ENCODE data around the gene PTMS.

The PTMS gene

GRCh38 chr12:6752167-6752920, 13.8 kb upstream of the PTMS start:
- DNase-seq (ENCODE audit: low spot score): no peak

- DNase-seq (ENCODE audit: low spot score): peak; percentile 98
Observed at GRCh38 chr12:6752921-6753771, 13.0 kb upstream of the PTMS start, which contains the start of gene MLF2. MLF2 (minus strand) TSS chr12:6753141; CDS start chr12:6752334, 807 bp downstream.

GRCh38 chr12:6753772-6754356, 12.3 kb upstream of the PTMS start:
- no peak for DNase-seq (ENCODE audit: low spot score)

GRCh38 chr12:6754411-6754810, 11.8 kb upstream of the PTMS start:
- no peak for DNase-seq (ENCODE audit: low spot score)

GRCh38 chr12:6757028-6757690, 9.0 kb upstream of the PTMS start:
- no peak for DNase-seq (ENCODE audit: low spot score)

GRCh38 chr12:6758506-6759095, 7.6 kb upstream of the PTMS start:
- no peak for DNase-seq (ENCODE audit: low spot score)

- no peak for DNase-seq (ENCODE audit: low spot score)
Observed at GRCh38 chr12:6759741-6760140, 6.4 kb upstream of the PTMS start.

GRCh38 chr12:6763380-6763779, 2.8 kb upstream of the PTMS start:
- DNase-seq (ENCODE audit: low spot score): no peak

- DNase-seq (ENCODE audit: low spot score): peak; percentile 97
Observed at GRCh38 chr12:6764011-6764828, 1.9 kb upstream of the PTMS start.

- no peak for DNase-seq (ENCODE audit: low spot score)
Observed at GRCh38 chr12:6765048-6765633, 1.0 kb upstream of the PTMS start.

GRCh38 chr12:6766651-6767349, 637 bp downstream of the PTMS start:
- DNase-seq (ENCODE audit: low spot score): peak; percentile 72

- DNase-seq (ENCODE audit: low spot score): no peak
Observed at GRCh38 chr12:6767353-6768319, 1.5 kb downstream of the PTMS start.

- DNase-seq (ENCODE audit: low spot score): no peak
Observed at GRCh38 chr12:6768437-6768914, 2.3 kb downstream of the PTMS start.

- DNase-seq (ENCODE audit: low spot score): no peak
Observed at GRCh38 chr12:6768990-6769389, 2.8 kb downstream of the PTMS start.

GRCh38 chr12:6769666-6770065, 3.5 kb downstream of the PTMS start:
- no peak for DNase-seq (ENCODE audit: low spot score)

- DNase-seq (ENCODE audit: low spot score): no peak
Observed at GRCh38 chr12:6770094-6770493, 3.9 kb downstream of the PTMS start.

- DNase-seq (ENCODE audit: low spot score): no peak
Observed at GRCh38 chr12:6770600-6770999, 4.4 kb downstream of the PTMS start.

- no peak for DNase-seq (ENCODE audit: low spot score)
Observed at GRCh38 chr12:6771091-6771495, 4.9 kb downstream of the PTMS start.

All from germinal center (tissue), 1 donor.